Measurements from ENCODE around the gene PROX1.

The PROX1 gene

GRCh38 chr1:214075999-214076707 is 88.4 kb downstream of the PROX1 start (continued):
- TF ChIP-seq CSRNP3 (CRISPR knock-in tag; IDR thresholded peaks at IDR 0.05): no peak
- no peak for TF ChIP-seq PPARA (CRISPR knock-in tag; IDR thresholded peaks at IDR 0.05; ENCODE audit: borderline replicate concordance)
- TF ChIP-seq TCF4 (CRISPR knock-in tag; IDR thresholded peaks at IDR 0.05; ENCODE audit: borderline replicate concordance): no peak
- no peak for TF ChIP-seq POU6F1 (CRISPR knock-in tag; IDR thresholded peaks at IDR 0.05; ENCODE audit: borderline replicate concordance, low read depth)
- TF ChIP-seq OSR1 (CRISPR knock-in tag; IDR thresholded peaks at IDR 0.05): no peak

- no peak for ATAC-seq
- TF ChIP-seq PPARA (CRISPR knock-in tag; IDR thresholded peaks at IDR 0.05; ENCODE audit: borderline replicate concordance): no peak
- no peak for TF ChIP-seq ARNTL (CRISPR knock-in tag; IDR thresholded peaks at IDR 0.05; ENCODE audit: borderline replicate concordance, low read depth)
- no peak for TF ChIP-seq ZC3H10 (CRISPR knock-in tag; IDR thresholded peaks at IDR 0.05)
- no peak for TF ChIP-seq BACH2 (CRISPR knock-in tag; IDR thresholded peaks at IDR 0.05; ENCODE audit: borderline replicate concordance)
- TF ChIP-seq CREB5 (CRISPR knock-in tag; IDR thresholded peaks at IDR 0.05; ENCODE audit: low read depth): no peak
- TF ChIP-seq SNAI2 (CRISPR knock-in tag; IDR thresholded peaks at IDR 0.05): no peak
- no peak for TF ChIP-seq ZNF8 (CRISPR knock-in tag; IDR thresholded peaks at IDR 0.05)
- no peak for TF ChIP-seq TSHZ2 (CRISPR knock-in tag; IDR thresholded peaks at IDR 0.05)
- no peak for TF ChIP-seq ESRRG (CRISPR knock-in tag; IDR thresholded peaks at IDR 0.05)
- TF ChIP-seq GLIS3 (CRISPR knock-in tag; IDR thresholded peaks at IDR 0.05): no peak
- no peak for TF ChIP-seq ZNF70 (CRISPR knock-in tag; IDR thresholded peaks at IDR 0.05)
- no peak for TF ChIP-seq CSRNP3 (CRISPR knock-in tag; IDR thresholded peaks at IDR 0.05)
- TF ChIP-seq ZNF565 (CRISPR knock-in tag; conservative IDR thresholded peaks at IDR 0.05; ENCODE audit: low read depth): no peak
- TF ChIP-seq TOX (CRISPR knock-in tag; IDR thresholded peaks at IDR 0.05; ENCODE audit: borderline replicate concordance): no peak
- TF ChIP-seq ZFP30 (CRISPR knock-in tag; IDR thresholded peaks at IDR 0.05): no peak
- TF ChIP-seq POU6F1 (CRISPR knock-in tag; IDR thresholded peaks at IDR 0.05; ENCODE audit: borderline replicate concordance, low read depth): no peak
- TF ChIP-seq RARB (CRISPR knock-in tag; IDR thresholded peaks at IDR 0.05): no peak
- no peak for TF ChIP-seq ISL1 (CRISPR knock-in tag; IDR thresholded peaks at IDR 0.05)
Measured at GRCh38 chr1:214076708-214077065, 88.9 kb downstream of the PROX1 start.
